Measurements from ENCODE around the gene ACTR10.

Gene ACTR10

DNA sequence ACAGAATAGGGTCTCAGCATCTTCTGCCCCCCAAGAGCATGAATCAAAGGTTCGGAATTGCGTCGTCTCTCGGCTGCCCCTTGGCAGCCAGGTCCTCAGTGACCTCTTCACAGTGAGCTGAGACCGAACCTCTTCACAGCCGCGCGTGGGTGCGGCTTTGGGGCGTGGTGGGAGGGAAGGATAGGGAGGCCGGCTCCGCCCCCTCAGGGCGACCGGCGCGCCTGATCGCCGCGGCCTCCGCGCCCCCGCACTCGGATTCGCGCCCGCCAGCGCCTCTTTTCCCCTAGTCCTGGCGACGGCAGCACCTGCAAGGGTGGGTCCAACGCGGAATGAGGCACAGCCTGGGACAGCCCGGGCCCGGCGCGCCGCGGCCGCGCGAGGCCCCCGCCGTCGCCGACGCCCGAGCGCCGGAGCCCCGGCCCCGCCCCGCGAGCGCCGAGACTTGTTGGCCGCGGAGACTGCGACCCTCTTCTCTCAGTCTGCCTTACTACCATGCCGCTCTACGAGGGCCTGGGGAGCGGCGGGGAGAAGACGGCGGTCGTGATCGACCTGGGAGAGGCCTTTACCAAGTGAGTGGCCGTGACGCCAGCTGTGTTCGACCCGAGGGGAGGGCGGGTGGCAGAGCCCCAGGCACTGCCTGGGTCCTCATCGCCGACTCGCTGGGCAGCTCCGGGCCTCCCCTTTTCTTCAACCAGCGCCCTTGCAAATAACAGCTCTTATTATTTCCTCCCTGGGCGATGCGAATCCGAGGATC lies at the start of gene ACTR10:
TSS of gene ACTR10 (plus strand) at position 424 of the 754 bp plus-strand sequence. CDS start at position 493, 69 bp downstream.
- DNase-seq: peak; percentile 87 to 94

DNA sequence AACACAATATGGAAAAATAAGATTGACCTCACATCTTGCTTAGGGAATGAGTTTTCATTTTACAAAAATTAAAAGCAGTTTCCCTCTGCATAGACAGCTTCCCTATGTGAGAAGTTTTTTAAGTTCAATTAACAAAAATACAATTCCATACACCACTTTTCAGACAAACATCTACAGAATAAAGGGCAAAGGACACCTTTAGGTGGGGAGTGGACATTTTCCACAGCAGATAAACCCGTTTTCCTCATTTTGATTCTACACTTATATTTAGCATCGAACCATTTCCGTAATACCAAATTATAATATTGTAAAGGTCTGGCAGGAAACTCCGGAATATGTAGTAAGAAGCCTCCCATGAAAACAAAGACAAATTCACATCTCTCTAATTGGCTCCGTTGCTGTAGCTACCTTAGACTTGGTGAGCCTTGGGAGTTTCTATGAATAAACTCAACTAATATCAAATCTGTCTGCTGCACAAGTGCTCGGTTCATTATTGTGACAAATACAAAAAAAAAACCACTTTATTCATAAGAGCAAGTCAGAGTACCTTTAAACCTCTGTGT lies 49.6 kb upstream of the ACTR10 start:
- no peak for DNase-seq

DNA sequence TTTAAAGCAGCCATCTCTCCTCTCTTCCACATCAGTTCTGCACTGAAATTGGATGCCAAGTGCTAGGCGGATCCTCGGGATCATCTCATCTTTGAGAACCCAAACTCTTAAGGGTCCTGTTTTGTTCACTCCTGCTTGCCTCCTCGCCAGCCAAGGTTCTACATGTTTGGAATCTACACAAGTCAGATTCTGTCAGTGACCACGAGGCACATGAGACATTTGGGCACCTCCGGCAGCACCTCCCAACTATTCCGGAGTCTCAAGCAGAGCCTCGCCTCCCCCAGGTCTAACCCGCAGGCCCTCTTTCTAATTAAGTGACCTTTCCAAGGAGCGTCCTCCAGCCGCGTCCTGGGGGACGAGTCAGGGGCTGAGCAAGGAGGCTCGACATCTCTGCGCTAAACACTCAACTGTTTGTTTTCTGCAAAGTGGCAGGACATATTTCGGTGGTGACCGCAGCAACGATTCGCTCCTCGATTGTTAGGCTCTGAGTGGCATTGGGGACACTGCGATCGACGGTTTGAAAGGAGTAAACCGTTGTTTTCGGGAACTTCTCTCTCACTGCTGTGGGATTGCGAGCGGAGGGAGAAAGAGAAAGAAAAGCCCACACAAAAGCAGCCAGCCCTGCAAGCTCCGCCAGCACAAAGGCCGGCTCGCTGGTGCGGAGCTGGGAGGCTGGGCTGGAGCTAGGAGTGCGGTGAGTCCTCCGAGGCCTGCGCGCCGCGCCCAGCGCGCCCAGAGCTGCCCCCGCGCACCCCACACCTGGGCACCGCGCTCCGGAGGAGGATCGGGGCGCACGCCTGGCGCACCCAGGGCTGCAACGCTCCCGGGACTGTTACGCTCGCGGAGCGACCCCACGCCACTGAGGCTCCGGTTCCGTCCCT lies 48.6 kb upstream of the ACTR10 start:
- DNase-seq: peak; percentile 10 to 21

DNA sequence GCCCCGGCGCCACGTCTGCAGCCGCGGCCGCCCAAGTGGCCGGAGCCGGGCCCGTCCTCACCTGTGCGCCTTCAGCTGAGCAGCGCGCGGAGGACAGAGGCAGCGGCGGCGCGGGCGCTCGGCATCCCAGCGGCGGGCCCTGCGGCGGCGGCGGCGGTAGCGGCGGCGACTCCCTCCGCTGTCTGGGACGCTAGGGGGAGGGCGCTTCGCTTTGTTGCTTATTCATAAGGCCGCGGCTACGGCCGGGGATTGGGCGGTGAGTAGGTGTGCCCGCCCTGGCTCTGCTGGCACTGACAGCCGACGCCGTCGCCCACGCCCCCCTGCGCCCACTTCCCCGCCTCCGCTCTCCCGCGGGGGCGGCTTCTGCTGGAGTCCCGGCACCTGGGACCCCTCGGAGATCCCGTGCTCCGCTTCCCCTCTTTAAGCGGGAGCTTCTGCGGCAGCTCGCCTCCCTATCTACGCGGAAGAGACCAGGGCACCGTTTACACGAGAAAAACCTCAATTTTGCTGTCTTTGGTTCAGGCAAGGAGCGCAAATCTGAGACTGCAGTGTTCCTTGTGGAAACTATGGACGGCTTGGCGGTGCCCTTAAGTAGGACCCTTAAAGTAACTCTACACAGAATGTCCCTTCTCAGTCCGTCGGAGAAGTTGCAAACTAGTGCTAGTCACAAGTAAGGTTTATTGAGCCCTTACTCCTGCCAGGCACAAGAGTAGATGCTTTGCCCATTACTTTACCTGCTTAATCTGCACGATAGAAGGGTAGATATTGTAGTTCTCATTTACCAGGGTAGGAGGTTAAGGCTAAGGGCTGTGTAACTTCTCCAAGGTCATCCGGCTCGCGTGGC lies 47.7 kb upstream of the ACTR10 start, which contains the start of gene ARMH4:
TSS of gene ARMH4 (minus strand) at position 200 of the 844 bp plus-strand sequence. CDS start 12,855 bp downstream, outside the sequence.
- peak; percentile 81 to 97 for DNase-seq

DNA sequence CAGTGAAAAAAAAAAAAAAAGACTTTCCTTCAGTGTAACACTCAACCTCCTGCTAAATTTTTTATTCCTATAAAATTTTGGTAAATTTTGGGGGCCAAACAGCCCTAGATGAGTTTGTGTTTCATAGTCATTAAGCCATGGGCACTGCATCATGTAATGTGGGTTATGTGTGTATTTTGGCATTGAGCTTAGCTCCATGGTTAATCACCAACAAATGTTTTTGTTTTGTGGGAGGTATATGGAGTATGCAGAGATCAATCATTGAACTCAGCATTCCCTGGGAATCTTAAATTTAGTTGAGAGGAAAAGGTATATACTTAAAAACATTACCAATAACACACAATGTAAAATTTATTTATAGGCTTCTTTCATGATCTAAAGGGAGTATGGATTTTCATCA lies 39.4 kb upstream of the ACTR10 start:
- DNase-seq: no peak

DNA sequence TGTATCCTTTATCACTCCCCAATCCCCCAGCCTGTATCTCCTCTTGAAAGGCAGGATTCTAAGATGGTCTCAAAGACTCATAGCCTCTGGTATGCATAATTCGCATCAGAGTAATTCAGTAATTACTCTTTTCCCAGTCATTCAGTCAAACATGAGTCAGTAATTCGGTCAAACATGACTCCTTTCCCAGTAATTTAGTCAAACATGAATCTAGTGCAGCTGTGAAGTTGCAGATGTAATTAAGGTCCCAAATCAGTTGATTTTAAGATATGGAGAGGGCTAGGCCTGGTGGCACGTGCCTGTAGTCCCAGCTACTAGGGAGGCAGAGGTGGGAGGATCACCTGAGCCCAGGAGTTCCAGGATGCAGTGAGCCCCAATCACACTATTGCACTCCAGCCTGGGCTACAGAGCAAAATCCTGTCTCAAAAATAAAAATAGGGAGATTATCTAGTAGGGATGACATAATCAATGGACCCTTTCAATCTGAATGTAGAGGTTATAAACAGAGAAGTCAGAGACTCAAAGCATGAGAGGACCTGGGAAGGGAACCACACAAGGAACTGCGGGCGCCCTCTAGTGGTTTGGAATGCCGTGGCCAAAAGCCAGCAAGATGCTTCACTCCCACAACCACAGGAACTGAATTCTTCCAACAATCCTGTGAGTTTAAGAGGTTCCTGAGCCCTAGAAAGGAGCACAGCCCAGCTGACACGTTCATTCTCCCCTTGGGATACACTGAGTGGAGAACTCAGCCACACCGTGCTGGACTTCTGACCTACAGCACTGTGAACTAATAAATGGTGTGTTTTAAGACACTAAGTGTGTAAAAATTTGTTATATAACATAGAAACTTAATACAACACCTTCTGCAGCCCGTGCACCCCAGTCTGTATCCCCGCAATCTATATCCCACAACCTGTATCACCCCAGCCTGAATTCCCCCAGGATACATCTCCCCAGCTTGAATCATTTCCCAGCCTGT lies 33.7 kb upstream of the ACTR10 start:
- DNase-seq: peak; percentile 75 to 79

DNA sequence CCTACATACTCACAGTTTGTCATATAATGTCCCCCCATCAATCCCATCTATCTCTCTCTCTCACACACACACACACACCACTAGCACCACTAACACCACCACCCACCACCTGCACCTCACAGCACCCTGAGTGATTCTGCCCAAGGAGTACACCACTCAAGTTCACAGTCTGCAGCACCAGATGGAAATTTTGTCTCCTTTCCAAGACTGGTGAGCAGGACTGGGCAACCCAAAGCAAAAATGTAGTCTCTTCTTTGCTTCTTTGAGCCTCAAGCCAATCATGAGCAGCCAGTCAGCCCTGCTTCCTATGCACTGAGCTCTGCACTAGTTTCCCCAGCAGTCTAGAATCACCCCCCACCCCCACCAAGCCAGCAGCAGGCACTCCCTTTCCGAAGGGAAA lies 32.9 kb upstream of the ACTR10 start:
- DNase-seq: no peak

DNA sequence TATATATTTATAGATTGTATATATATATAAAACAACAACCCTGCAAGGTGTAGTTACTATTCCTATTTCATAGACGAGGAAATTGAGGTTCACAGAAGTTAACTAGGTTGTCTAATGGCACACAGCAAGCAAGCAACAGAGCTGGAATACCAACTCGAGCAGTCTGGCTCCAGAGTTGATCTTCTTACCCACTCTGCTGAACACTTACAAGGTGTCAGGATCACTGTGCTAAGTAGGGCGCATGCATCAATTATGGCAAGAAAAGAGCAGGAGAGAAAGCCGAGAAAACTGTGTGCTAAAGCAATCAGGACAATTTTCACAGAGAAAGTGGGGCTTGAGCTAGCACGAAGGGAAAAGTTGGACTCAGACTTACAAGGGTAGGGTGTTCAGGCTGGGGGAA lies 32.1 kb upstream of the ACTR10 start:
- DNase-seq: no peak

DNA sequence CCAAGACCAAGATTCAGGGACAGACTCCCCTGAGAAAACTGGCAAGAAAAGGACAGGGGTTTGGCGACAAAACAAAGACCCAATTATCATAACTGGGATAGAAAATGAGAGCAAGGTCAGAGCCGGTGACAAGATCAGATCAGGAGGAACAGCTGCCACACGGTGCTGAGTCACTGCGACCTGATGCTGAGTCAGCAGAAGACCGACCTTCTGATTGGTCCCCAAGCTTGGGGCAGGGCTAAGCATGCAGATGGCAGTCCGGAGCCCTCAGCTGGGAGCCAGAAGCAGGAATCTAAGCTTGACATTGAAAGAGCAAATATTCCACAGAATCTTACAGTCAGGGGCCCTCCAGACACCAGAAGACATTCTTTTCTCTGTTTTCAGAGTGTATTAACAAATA lies 28.9 kb upstream of the ACTR10 start:
- peak; percentile 90 to 94 for DNase-seq

DNA sequence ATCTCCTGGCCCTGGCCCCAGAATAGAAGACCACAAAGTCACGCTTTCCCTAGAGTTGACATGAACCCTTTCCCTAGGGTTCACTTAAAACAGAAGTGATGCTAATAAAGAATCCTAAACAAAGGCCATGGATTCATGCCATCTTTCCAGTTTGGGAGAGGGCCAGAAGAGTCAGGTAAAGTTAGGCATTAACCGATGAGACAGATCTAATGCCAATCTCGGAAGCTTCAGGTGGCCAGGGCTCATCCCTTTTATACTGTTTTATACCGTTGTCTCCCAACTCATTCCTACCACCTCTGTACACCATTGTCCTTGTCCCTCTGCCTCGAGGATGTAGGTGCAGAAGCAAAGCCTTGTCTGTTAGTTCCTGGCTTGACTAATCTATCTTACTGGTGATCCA lies 22.8 kb upstream of the ACTR10 start:
- DNase-seq: no peak

DNA sequence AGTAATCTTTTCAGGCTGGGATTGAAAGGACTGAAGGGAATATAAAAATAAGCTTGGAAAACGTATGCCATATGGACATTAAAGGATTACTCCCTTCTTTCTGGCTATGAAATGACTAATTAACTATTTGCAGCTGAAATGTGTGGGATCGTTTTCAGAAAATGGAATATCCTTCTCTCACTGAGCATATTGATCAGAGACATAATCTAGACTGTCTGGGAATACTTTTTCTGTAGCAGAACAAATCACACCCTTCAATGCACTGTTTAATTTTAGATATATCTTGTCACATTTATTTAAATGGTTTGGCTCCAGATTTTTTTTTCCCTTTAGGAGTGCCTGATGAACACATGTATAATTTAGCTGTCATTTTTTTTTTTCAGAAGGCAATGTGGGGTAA lies 10.8 kb upstream of the ACTR10 start:
- no peak for DNase-seq

DNA sequence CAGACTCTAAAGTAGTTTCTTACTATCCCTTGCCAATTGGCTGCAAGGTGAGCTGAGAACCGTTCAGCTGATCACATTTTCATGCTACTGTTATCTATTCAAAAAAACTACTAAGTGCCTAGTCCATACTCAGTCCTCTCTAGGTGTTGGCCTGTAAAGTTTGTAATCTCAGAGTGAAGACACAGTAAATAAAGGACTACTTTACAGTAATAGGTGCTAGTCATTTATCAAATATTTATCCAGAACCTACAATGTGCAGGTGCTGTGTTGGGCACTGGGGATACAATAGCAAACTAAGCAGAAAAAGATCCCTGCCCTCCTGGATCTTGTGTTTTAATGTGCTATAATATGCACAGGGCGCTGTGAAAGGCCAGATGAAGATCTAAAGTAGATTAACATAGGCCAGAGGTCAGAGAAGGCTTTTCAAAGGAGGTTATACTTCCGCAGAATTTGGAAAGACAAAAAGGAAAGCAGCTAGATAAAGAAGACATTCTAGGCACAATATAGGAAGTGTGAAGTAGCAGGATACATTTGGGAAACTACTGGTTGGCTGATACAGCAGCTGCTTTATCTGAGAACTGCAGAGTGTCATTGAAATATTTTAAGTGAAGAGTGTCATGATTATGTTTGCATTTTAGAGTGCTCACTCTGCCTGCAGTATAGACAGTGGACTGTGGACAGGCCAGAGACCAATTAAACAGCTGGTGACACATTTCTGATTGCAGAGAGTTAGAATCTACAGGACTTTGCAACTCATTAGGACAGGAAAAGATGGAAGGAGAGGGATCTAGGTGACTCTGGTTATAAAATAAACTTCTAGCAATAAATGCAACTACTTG lies 8.0 kb upstream of the ACTR10 start:
- peak in 1 of 2 experiments; percentile 15 for DNase-seq

DNA sequence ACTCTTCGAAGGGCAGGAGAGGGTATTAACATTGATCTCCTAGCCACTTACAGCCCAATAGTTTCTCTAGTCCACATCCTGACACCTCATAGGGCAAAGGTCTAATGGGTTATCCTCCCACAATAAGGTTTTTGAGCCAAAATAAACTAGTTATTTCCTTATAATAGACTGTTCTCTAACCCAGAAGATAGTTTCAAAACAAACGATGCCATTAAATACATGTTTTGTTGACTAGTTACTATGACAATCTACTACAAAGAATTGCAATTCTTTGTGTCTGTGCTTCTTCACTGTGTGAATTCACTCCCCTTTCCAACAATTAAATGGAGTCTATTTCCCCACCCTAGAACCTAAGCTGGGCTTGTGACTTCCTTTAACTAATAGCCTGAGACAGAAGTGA lies 6.4 kb upstream of the ACTR10 start:
- DNase-seq: no peak

DNA sequence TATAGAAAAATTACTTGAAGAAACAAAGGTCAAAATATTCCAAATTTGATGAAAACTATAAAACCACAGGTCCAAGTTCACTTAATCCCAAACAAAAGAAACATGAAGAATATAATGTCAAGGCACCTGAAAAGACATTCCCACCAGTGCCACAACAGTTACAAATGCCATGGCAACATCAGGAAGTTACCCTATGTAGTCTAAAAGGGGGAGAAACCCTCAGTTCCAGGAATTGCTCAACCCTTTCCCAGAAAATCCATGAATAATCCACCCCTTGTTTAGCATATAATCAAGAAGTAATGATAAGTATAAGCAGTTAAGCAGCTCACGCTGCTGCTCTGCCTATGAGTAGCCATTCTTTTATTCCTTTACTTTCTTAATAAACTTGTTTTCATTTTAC lies 3.8 kb upstream of the ACTR10 start:
- no peak for DNase-seq

DNA sequence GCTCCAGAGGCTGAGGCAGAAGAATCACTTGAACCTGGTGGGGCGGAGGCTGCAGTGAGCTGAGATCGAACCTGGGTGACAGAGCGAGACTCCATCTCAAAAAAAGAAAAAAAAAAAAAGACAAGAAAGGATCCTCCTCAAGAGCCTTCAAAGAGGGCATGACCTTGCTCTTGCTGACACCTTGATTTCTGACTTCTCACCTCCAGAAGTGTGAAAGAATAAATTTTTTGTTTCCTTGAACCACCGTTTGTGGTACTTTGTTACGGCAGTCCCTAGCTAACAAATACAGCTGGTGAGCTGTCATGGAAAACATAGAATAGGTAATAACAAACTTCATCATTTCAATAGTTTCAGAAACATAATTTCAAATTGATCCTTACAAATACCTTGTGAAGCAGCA lies 1.9 kb upstream of the ACTR10 start:
- no peak for DNase-seq

DNA sequence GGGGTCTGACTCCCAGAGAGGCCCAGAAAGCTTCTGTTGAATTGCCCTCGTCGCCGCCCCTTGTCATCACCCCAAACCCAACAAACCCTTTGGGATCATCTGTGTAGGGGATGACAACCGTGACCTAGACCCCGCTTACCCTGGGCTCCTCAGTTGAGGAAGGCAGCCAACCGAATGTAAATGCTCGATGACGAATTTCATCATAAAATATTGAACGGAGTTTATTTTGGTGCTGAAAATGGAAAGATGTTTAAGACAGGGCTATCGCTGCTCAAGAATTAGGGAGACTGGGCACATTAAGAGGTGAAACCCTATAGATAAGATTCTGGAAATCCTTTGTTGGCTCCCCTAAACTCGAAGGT lies 512 bp downstream of the ACTR10 start:
- DNase-seq: peak in 1 of 2 experiments; percentile 7

DNA sequence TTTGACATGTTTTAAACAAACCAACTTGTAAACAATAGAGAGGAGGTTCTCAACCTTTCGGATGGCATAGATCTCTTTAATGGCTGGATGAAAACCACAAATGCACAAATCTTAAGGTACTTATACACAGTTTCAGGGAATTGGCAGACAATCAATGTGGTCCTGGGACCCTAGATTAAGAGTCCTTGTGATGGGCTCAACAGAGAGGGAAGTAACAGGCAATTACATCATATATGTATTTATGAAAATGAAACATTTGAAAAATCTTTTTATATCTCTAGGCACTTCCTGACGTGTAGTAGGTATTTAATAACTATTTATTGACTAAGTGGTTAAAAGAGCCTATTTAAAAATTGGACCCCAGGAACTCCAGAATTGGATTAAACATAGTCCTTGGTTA lies 897 bp downstream of the ACTR10 start:
- no peak for DNase-seq

DNA sequence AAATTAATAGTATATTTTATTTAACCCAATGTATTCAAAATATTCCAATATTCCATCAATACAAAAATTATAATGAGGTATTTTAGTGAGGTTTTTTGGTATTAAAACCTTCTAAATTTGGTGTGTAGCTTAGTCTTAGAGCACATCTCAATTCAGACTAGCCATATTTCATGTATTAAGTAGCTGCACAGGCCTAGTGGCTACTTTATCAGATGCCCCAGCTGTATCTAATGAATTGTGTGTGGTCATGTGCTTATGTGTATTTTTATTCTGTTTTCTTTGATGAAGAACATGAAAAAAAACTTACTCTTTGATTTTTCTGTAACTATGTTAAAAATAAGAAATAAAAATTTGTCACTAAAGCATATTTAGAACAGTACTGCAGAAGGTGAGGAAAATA lies 13.2 kb downstream of the ACTR10 start:
- DNase-seq: no peak

DNA sequence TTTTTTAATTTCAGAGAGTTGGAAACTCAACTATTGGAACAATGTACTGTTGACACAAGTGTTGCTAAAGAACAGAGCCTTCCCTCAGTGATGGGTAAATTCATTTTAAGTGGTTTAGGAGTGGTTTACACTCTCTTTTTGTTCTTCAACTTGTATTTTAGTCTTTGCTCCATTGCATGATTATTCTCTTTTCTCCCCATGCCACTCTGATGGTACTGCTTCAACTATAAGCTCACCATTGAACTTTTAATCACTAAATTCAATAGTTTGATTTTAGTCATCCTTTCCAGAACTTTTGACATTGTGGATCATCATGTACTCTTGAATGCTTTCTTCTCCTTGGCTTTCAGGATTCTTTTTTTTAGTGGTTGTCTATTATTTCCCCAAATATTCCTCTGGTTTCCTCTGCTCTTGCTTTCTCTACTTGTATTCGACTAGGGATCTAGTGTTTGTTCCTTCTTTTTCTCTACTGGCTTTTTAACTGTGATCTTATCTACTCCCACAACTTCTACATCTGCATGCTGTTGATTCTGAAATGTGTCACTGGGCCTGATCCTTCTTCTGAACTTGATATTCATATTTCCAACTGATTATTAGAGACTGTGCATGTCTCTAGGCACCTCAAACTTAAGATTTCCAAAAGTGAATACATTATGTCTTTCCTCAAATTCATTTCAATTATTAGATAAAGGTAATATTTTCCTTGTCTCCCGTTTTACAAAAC lies 15.4 kb downstream of the ACTR10 start:
- DNase-seq: no peak

DNA sequence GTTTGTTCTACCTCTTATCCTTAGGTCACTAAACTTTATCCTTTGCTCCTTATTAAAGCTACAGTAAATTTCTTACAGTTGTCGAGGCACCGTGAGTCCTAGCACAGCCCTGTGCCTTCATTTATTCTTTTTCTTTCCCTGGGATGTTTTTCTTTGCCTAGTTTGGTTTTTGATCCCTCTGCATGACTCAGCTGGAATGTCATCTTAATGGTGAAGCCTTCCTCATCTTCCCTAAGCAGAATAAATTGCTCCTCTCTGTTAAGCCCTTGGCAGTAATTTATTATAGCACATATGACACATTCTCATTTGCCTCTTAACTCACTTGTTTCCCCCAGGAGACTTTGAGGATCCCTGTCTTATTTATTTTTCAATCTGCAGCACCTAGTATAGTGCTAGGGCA lies 16.6 kb downstream of the ACTR10 start:
- DNase-seq: no peak

Data from SHP77 (cell line).